ENCODE results near the gene SNPH. TPM values are rescaled to one million over a fixed set of nuclear protein-coding genes. Genes with fewer than 3 reads are reported as not detected.
"Not testable (repeated sequence)": the region's sequence is repeated elsewhere in the genome, so short reads cannot be mapped to it uniquely, and the experiment has no call there.

The SNPH gene
- total and polyA plus RNA-seq, 2 of the 4 experiments (the other 2 are of a cell fraction): 3.1 to 4.5 TPM

- H2AFZ ChIP-seq (replicated peaks; ENCODE audit: low read length, poor library complexity); H2BK5ac ChIP-seq (ENCODE audit: low read depth, low read length, poor library complexity, severe bottlenecking); H3K9me3 ChIP-seq (ENCODE audit: control insufficient read depth, insufficient read depth, low read length); H3K27ac ChIP-seq (ENCODE audit: insufficient read depth, low read length); H2AK5ac ChIP-seq (ENCODE audit: low read depth, low read length); H3K9ac ChIP-seq (ENCODE audit: low read depth, low read length); H3K79me1 ChIP-seq (ENCODE audit: low read depth in 1 of 2, low read length in 2 of 2); H4K8ac ChIP-seq (ENCODE audit: low read depth in 2 of 2, low read length in 2 of 2); H4K20me1 ChIP-seq (ENCODE audit: insufficient read depth, low read length); H3K4ac ChIP-seq (ENCODE audit: low read depth, low read length); POLR2A ChIA-PET (ENCODE audit: unreplicated experiment); H3K9me1 ChIP-seq (ENCODE audit: insufficient read depth, low read length); H3K56ac ChIP-seq (ENCODE audit: extremely low read depth, insufficient read depth, low read length); H3K4me2 ChIP-seq (ENCODE audit: low read depth, low read length); ATAC-seq (ENCODE audit: low read depth); H2BK120ac ChIP-seq (ENCODE audit: low read depth, low read length); BruUV-seq (replicated peaks); CTCF ChIA-PET; H4K5ac ChIP-seq (ENCODE audit: low read depth, low read length); H2BK15ac ChIP-seq (ENCODE audit: low read depth, low read length); H3K4me1 ChIP-seq (ENCODE audit: control insufficient read depth, insufficient read depth, low read length); H4K91ac ChIP-seq (ENCODE audit: insufficient read depth, low read depth, low read length); H3K36me3 ChIP-seq (ENCODE audit: control insufficient read depth, insufficient read depth, low read length); H2BK20ac ChIP-seq (ENCODE audit: low read depth, low read length); H3K18ac ChIP-seq (ENCODE audit: low read depth, low read length); DNase-seq; H3K23ac ChIP-seq (ENCODE audit: low read depth, low read length); H2AK9ac ChIP-seq (replicated peaks; ENCODE audit: low read depth, low read length, poor library complexity); H3K4me3 ChIP-seq (ENCODE audit: insufficient read depth, low read depth, low read length); H3K14ac ChIP-seq (replicated peaks; ENCODE audit: low read depth, low read length); dilution Hi-C loops (cut with HindIII; ENCODE audit: low sequenced_read_pairs, unreplicated experiment): not testable (repeated sequence)
- peaks cover 14% of the 10 kb centered on the region for H3K27me3 ChIP-seq (ENCODE audit: control insufficient read depth, insufficient read depth, low read length)
- intact Hi-C loops (cut with micrococcal nuclease): loop anchor here (10.0 kb wide), 1 partner anchor 178 kb away; the partner anchor contains the start of gene FKBP1A
- 81% methylated on average over 6 of the region's 19 CpGs; no CpG with 5 or more reads in 1 of the 2 experiments for WGBS, 2 experiments (ENCODE audit: extremely low coverage in 2 of 2, insufficient read length in 1 of 2)
- in situ Hi-C loops (cut with MboI; ENCODE audit: low sequenced_read_pairs): loop anchor here (10.0 kb wide), 1 partner anchor 402 kb away; no protein-coding TSS in a partner anchor
Observed at GRCh38 chr20:1216527-1217427, 49.3 kb upstream of the SNPH start.

GRCh38 chr20:1222750-1223149 lies 43.3 kb upstream of the SNPH start:
- H3K4me2 ChIP-seq (ENCODE audit: low read depth, low read length); H3K9me3 ChIP-seq (ENCODE audit: control insufficient read depth, insufficient read depth, low read length); H3K4ac ChIP-seq (ENCODE audit: low read depth, low read length); H3K9ac ChIP-seq (ENCODE audit: low read depth, low read length); H2BK5ac ChIP-seq (ENCODE audit: low read depth, low read length, poor library complexity, severe bottlenecking); H3K23ac ChIP-seq (ENCODE audit: low read depth, low read length); H3K27me3 ChIP-seq (ENCODE audit: control insufficient read depth, insufficient read depth, low read length); H3K79me1 ChIP-seq (ENCODE audit: low read depth in 1 of 2, low read length in 2 of 2); ATAC-seq (ENCODE audit: low read depth); H3K27ac ChIP-seq (ENCODE audit: insufficient read depth, low read length); H3K4me3 ChIP-seq (ENCODE audit: insufficient read depth, low read depth, low read length); dilution Hi-C loops (cut with HindIII; ENCODE audit: low sequenced_read_pairs, unreplicated experiment); in situ Hi-C loops (cut with MboI; ENCODE audit: low sequenced_read_pairs); H2AFZ ChIP-seq (replicated peaks; ENCODE audit: low read length, poor library complexity); H3K14ac ChIP-seq (replicated peaks; ENCODE audit: low read depth, low read length); H4K5ac ChIP-seq (ENCODE audit: low read depth, low read length); H4K91ac ChIP-seq (ENCODE audit: insufficient read depth, low read depth, low read length); H2AK9ac ChIP-seq (replicated peaks; ENCODE audit: low read depth, low read length, poor library complexity); H2AK5ac ChIP-seq (ENCODE audit: low read depth, low read length); H2BK20ac ChIP-seq (ENCODE audit: low read depth, low read length); POLR2A ChIA-PET (ENCODE audit: unreplicated experiment); DNase-seq; H2BK15ac ChIP-seq (ENCODE audit: low read depth, low read length); intact Hi-C loops (cut with micrococcal nuclease); BruUV-seq (replicated peaks); H2BK120ac ChIP-seq (ENCODE audit: low read depth, low read length); CTCF ChIA-PET; H3K4me1 ChIP-seq (ENCODE audit: control insufficient read depth, insufficient read depth, low read length); H4K8ac ChIP-seq (ENCODE audit: low read depth in 2 of 2, low read length in 2 of 2); H3K36me3 ChIP-seq (ENCODE audit: control insufficient read depth, insufficient read depth, low read length); H4K20me1 ChIP-seq (ENCODE audit: insufficient read depth, low read length); H3K56ac ChIP-seq (ENCODE audit: extremely low read depth, insufficient read depth, low read length); H3K18ac ChIP-seq (ENCODE audit: low read depth, low read length); H3K9me1 ChIP-seq (ENCODE audit: insufficient read depth, low read length): not testable (repeated sequence)
- no CpG with 5 or more reads among the region's 4 CpGs for WGBS, 2 experiments (ENCODE audit: extremely low coverage in 2 of 2, insufficient read length in 1 of 2)

Data from IMR-90 (cell line).